RPMI7951 (cell line): ENCODE measurements around the gene TMEM184B. TPM values are rescaled to one million over a fixed set of nuclear protein-coding genes. Genes with fewer than 3 reads are reported as not detected.
A peak's percentile ranks its signal among the peaks of the same experiment; 100 is the strongest.
"Not testable (repeated sequence)": the region's sequence is repeated elsewhere in the genome, so short reads cannot be mapped to it uniquely, and the experiment has no call there.

Experiments used
- DNase-seq: peaks from one replicate; pipeline ENCODE4 v3.0.0-alpha.2; 2012; ENCODE audit warnings: low read depth
- total RNA-seq: library from RNA; depleted of rRNA; stranded (reverse); fragments of >200 nt; shearing (Covaris generic); gene quantifications from 2 replicates; pipeline ENCODE4 v1.2.3, GENCODE V29; 2014

Gene TMEM184B
- total RNA-seq, 1 experiment from 2014 or later, result 33.0 TPM

DNA sequence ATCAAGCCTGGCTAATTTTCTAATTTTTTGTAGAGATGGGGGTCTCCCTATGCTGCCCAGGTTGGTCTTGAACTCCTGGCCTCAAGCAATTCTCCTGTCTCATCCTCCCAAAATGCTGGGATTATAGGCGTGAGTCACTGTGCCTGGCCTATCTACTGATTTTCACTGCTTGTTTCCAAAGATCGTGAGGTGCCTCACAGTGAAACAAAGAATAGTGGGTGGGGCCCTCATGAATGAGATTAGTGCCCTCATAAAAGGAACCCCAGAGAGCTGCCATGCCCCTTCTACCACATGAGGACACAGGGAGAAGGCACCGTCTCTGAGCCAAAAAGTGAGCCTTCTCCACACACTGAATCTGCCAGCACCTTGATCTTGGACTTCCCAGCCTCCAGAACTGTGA is 23.5 kb downstream of the TMEM184B start:
- DNase-seq, result no peak

- DNase-seq, result no peak
Measured at GRCh38 chr22:38248280-38248679, 24.5 kb downstream of the TMEM184B start.

DNA sequence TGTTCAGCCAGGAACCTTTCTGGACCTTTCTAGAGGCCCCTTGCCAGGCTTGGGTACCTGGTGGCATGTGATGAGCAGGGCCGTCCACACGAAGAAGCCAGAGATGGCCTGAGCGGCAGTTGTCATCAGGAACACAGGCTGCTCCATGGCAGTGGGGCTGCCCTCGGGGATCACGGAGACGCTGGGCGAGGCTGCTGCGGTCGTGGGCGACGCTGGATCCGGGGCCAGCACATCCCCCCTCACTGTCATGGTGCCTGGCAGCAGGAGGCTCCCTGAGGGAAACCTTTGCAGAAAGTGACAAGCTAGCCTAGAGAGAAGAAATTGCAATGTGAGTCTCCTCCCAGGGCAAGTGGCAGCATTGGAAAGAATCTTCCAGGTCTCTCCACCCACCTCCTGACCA is 25.1 kb downstream of the TMEM184B start:
- no peak for DNase-seq

DNA sequence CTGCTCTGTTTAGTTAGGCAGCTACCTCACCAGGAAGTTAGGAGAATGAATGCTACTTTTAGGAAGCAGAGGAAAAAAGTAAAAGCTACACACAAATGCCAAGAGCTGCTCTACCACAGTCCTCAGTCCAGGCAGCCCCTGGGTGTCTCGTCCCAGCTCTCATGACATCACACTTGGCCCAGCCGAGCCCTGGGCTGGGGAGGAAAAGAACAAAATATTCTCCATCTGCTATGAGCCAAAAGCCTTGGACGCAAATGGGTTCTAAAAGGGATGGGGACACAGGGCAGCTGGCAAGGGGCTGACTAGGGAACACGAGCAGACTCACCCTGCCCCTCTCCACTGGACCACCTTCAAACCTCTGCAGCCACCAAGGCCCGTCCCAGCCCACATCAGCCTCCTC is 26.1 kb downstream of the TMEM184B start:
- no peak for DNase-seq

GRCh38 chr22:38246046-38246658 is 26.7 kb downstream of the TMEM184B start:
- DNase-seq, result no peak

DNA sequence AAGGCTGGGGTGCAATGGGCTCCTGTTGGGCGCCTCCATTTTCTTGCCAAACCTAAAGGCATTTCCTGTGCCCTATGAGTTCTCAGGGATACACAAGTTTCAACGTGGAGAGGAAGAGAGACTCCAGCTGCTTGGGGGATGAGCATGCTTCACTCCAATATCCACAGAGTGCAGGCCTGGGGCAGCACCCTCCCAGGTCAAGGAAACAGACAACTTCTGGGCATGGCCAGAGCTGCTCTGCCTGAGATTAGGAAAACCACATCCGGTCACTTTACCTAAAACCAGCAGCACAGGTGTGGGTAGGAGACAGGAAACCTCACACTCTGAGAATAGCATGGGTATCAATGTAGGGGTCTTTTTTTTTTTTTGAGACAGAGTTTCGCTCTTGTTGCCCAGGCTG is 28.7 kb downstream of the TMEM184B start:
- DNase-seq, result no peak

- DNase-seq, result no peak
Measured at GRCh38 chr22:38243007-38243765, 29.6 kb downstream of the TMEM184B start.

DNA sequence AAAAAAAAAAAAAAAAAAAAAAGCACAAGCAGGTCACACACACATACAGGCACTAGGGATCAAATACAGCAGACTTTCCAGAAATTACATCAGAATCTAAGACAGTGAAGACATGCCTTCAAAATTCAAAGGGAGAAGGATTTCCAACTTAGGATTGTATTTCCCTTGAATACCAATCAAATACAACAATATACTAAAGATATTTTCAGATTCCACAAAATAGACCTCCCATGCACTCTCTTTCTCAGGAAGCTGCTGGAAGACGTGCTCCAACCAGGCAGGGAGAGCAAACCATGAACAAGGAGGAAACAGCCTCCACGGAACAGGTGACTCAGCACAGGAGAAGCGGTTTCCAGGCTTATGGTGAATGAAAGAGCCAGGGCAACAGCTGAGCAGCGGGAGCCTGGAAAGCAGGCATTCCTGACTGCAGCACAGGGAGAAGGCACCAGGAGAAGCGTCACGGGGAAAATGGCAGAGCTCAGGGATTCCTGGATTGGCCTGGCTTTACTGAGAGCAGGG is 32.0 kb downstream of the TMEM184B start:
- DNase-seq, result peak; percentile 58

- DNase-seq, result peak; percentile 63
Measured at GRCh38 chr22:38239101-38239761, 33.6 kb downstream of the TMEM184B start.

DNA sequence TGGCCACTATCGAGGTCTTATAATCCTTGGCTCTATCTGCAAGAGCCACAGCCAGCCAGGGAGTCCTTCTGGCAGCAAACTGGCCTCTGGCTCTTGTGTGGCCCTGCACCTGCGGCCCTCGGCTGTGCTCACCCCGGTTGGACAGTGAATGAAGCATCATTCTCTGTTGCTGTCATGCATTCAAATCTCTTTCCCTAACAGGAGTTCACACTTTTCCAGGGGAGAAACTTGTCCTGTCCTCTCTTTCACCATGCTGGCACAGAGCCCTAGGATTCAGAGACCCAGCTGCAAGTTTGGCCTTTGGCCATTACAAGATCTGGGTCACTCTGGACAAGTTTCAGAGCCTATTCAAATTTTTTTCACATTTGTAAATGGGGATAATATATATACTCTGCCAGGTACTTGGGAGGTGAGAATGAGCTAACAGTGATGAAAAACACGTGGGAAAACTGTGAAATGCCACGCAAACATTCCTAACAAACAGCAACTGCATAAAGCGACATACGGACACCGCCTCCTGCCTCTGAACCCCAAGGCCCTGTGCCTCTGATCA is 34.2 kb downstream of the TMEM184B start:
- DNase-seq, result peak; percentile 19

DNA sequence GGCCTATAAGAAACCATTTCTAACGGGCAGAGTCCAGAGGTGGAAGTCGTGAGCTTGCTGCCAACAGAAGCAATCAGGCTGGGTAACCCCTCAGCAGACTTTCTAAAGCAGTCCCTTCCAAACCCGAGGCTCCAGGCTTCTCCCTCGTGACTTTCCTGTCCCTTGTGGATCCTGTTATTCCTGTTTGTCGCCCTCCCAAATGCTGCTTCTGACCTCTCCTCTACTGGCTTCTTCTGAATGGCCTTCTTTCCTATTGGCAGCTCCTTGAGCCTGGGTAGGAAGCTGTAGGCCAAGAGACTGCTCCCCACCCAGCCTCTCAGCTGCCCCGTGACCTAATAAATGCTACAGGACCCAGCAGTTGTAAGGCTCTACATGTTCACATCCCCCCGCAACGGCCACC is 36.0 kb downstream of the TMEM184B start:
- DNase-seq, result no peak

- no peak for DNase-seq
Measured at GRCh38 chr22:38235240-38235850, 37.5 kb downstream of the TMEM184B start.

- DNase-seq, result not testable (repeated sequence)
Measured at GRCh38 chr22:38233856-38234255, 39.0 kb downstream of the TMEM184B start.

DNA sequence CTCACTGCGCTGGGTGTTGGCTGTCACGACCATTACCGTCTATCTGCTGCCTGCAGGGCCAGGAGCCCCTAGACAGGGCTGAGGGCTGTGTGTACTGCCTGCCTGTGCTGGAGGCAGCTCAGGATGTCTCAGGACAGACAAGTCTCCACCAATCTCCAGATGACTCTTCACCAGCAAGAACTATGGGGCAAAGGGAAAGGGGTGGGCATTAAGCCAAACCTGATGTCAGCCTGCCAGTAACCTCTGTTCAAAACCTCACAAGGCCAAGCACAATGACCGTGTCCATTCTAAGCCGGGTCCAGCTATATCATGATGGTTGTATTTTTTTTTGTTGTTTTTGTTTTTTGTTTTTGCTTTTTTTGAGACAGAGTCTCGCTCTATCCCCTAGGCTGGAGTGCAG is 39.4 kb downstream of the TMEM184B start:
- DNase-seq, result no peak

GRCh38 chr22:38232196-38232595 is 40.6 kb downstream of the TMEM184B start:
- DNase-seq, result no peak

- DNase-seq, result no peak
Measured at GRCh38 chr22:38230916-38231315, 41.9 kb downstream of the TMEM184B start.

GRCh38 chr22:38230108-38230825 is 42.5 kb downstream of the TMEM184B start:
- peak; percentile 20 for DNase-seq

GRCh38 chr22:38228873-38229740 is 43.7 kb downstream of the TMEM184B start:
- DNase-seq, result peak; percentile 87

- DNase-seq, result no peak
Measured at GRCh38 chr22:38228326-38228872, 44.4 kb downstream of the TMEM184B start.
